Mammary epithelial cell (primary cell): Measurements from ENCODE around the gene PRR14L.

Experiments
- CTCF ChIP-seq, 2 donors: IDR thresholded peaks in 1 of 2; conservative IDR thresholded peaks in 1 of 2; 2 replicates each; pipeline ENCODE4 v1.5.1; 2011 to 2012; ENCODE audit warnings: inconsistent platforms in 2 of 2, low read length in 2 of 2, mild to moderate bottlenecking in 2 of 2, control low read depth in 1 of 2, low read depth in 1 of 2; ENCODE audit not compliant: insufficient read depth in 1 of 2; ENCODE audit errors: extremely low read depth in 1 of 2
- EZH2 ChIP-seq: IDR thresholded peaks from 2 replicates; pipeline ENCODE4 v1.6.1; 2012; ENCODE audit warnings: low read length, inconsistent platforms, borderline replicate concordance

GRCh38 chr22:31695423-31695822, 54.5 kb downstream of the PRR14L start:
- TF ChIP-seq CTCF (conservative IDR thresholded peaks at IDR 0.05 in 1 of 2, IDR thresholded peaks at IDR 0.05 in 1 of 2; ENCODE audit: extremely low read depth in 1 of 2, insufficient read depth in 1 of 2, low read depth in 1 of 2, low read length in 2 of 2) (no peak), EZH2 (no peak)
